Panc1 (cell line): ENCODE results near the gene RRBP1.

ENCODE experiments used
- POLR2AphosphoS5 ChIP-seq: IDR thresholded peaks from 2 replicates; pipeline ENCODE4 v1.6.1; 2012; ENCODE audit warnings: mild to moderate bottlenecking, low read depth, low read length, moderate library complexity
- SIN3A ChIP-seq: IDR thresholded peaks from 2 replicates; pipeline ENCODE4 v1.6.1; 2012; ENCODE audit warnings: low read depth, mild to moderate bottlenecking, low read length, moderate library complexity, borderline replicate concordance; ENCODE audit not compliant: insufficient read depth
- TCF7L2 ChIP-seq: IDR thresholded peaks from 2 replicates; pipeline ENCODE4 v1.6.1; 2011; ENCODE audit warnings: mild to moderate bottlenecking, low read depth, low read length, inconsistent platforms
- TF ChIP-seq, protein P1 (sequence below): fragments of 450-650 bp; IDR thresholded peaks from 2 replicates; pipeline ENCODE4 v1.5.1; 2017; ENCODE audit warnings: mild to moderate bottlenecking
- TF ChIP-seq, protein P2 (sequence below), 2 experiments: IDR thresholded peaks; 2 replicates each; pipeline ENCODE4 v1.6.1; 2011 to 2012; ENCODE audit warnings: low read depth in 2 of 2, control low read depth in 1 of 2, low read length in 1 of 2, mild to moderate bottlenecking in 1 of 2, moderate library complexity in 1 of 2; ENCODE audit not compliant: insufficient read depth in 1 of 2

DNA sequence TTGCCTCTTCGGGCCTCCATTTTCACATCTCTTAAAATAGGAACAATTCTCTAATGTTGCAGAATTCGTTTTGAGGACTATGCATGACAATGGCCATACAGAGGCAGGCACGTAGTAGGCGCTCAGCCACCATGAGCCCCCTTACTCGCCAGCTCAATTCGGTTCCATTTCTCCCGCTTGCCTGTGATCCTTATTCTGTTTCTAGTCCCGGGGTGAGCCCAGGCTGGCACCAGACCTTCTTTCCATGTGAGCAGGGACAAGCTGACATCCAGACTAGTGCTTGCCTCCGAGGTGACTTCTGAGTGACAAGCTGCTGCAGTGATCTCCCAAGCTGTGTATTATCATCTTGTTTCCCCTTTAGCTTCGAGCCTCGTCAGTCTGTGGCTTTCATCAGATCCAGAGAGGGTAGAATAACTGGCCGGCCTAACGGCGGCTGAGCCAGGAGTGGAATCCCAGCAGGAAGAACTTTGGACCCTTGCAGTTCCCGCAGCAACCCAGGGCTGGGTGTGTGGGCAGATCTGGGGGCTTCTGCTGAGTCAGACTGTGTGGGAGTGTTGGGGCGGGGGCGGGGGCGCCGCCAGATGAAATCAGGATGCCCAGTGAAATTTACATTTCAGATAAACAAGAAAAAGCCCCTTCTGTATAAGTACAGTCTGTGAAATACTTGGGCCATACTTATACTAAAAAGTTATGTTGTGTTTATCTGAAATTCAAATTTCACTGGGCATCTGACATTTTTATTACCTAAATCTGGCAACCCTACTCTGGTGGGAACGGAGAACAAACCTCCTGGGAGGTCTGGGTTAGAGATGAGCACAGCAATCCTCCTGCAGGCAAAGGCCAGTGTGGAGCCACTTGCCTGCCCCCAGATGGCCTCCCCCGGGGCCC is 28.6 kb upstream of the RRBP1 start:
- TF ChIP-seq TCF7L2 (no peak), SIN3A (no peak), POLR2AphosphoS5 (no peak)
- TF ChIP-seq, protein P1, sequence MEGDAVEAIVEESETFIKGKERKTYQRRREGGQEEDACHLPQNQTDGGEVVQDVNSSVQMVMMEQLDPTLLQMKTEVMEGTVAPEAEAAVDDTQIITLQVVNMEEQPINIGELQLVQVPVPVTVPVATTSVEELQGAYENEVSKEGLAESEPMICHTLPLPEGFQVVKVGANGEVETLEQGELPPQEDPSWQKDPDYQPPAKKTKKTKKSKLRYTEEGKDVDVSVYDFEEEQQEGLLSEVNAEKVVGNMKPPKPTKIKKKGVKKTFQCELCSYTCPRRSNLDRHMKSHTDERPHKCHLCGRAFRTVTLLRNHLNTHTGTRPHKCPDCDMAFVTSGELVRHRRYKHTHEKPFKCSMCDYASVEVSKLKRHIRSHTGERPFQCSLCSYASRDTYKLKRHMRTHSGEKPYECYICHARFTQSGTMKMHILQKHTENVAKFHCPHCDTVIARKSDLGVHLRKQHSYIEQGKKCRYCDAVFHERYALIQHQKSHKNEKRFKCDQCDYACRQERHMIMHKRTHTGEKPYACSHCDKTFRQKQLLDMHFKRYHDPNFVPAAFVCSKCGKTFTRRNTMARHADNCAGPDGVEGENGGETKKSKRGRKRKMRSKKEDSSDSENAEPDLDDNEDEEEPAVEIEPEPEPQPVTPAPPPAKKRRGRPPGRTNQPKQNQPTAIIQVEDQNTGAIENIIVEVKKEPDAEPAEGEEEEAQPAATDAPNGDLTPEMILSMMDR = no peak
- TF ChIP-seq, protein P2, sequence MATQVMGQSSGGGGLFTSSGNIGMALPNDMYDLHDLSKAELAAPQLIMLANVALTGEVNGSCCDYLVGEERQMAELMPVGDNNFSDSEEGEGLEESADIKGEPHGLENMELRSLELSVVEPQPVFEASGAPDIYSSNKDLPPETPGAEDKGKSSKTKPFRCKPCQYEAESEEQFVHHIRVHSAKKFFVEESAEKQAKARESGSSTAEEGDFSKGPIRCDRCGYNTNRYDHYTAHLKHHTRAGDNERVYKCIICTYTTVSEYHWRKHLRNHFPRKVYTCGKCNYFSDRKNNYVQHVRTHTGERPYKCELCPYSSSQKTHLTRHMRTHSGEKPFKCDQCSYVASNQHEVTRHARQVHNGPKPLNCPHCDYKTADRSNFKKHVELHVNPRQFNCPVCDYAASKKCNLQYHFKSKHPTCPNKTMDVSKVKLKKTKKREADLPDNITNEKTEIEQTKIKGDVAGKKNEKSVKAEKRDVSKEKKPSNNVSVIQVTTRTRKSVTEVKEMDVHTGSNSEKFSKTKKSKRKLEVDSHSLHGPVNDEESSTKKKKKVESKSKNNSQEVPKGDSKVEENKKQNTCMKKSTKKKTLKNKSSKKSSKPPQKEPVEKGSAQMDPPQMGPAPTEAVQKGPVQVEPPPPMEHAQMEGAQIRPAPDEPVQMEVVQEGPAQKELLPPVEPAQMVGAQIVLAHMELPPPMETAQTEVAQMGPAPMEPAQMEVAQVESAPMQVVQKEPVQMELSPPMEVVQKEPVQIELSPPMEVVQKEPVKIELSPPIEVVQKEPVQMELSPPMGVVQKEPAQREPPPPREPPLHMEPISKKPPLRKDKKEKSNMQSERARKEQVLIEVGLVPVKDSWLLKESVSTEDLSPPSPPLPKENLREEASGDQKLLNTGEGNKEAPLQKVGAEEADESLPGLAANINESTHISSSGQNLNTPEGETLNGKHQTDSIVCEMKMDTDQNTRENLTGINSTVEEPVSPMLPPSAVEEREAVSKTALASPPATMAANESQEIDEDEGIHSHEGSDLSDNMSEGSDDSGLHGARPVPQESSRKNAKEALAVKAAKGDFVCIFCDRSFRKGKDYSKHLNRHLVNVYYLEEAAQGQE (IDR thresholded peaks at IDR 0.05; ENCODE audit: insufficient read depth in 1 of 2, low read depth in 2 of 2, low read length in 1 of 2) = no peak
